Gastrocnemius medialis (tissue), 4 donors: Measurements from ENCODE around the gene TPK1. TPM values are rescaled to one million over a fixed set of nuclear protein-coding genes. Genes with fewer than 3 reads are reported as not detected.

Experiments
- ATAC-seq, 2 donors: fragments of 150-250 bp; one replicate each; pipeline ENCODE4 v1.9.1; 2016
- DNase-seq, 2 donors: peaks; one replicate each; pipeline ENCODE4 v3.0.0-alpha.2; 2019
- H3K27ac ChIP-seq, 4 donors: fragments of 200-600 bp; sonication (generic); 1 replicate in 1 of 4; 2 replicates in 3 of 4; pipeline ENCODE4 v1.5.1; 2016 to 2018; ENCODE audit warnings: mild to moderate bottlenecking in 2 of 4, moderate library complexity in 1 of 4
- H3K27me3 ChIP-seq, 3 donors: fragments of 200-600 bp; sonication (generic) in 2 of 3; 1 replicate in 1 of 3; 2 replicates in 2 of 3; pipeline versions ENCODE4 v1.5.1 to v1.6.0; 2016 to 2019; ENCODE audit warnings: mild to moderate bottlenecking in 1 of 3, moderate library complexity in 1 of 3
- H3K36me3 ChIP-seq, 2 donors: fragments of 200-600 bp; sonication (generic) in 1 of 2; one replicate each; pipeline ENCODE4 v1.5.1; 2017 to 2018
- H3K4me1 ChIP-seq, 2 donors: fragments of 200-600 bp; sonication (generic) in 1 of 2; one replicate each; pipeline ENCODE4 v1.5.1; 2016 to 2017; ENCODE audit warnings: mild to moderate bottlenecking in 2 of 2
- H3K4me3 ChIP-seq, 4 donors: fragments of 200-600 bp; sonication (generic) in 3 of 4; 1 replicate in 1 of 4; 2 replicates in 3 of 4; pipeline ENCODE4 v1.5.1; 2016 to 2019; ENCODE audit warnings: mild to moderate bottlenecking in 2 of 4
- H3K9me3 ChIP-seq, 3 donors: fragments of 200-600 bp; sonication (generic) in 2 of 3; 1 replicate in 1 of 3; 2 replicates in 2 of 3; pipeline ENCODE4 v1.5.1; 2016 to 2019
- CTCF ChIP-seq, 5 experiments: fragments of 450-650 bp in 3 of 5; fragments of 200-600 bp in 2 of 5; sonication (generic) in 2 of 5; IDR thresholded peaks in 4 of 5; conservative IDR thresholded peaks in 1 of 5; 1 replicate in 4 of 5; 2 replicates in 1 of 5; pipeline ENCODE4 v1.5.1; 2016 to 2019; ENCODE audit warnings: antibody characterized with exemption in 5 of 5, mild to moderate bottlenecking in 3 of 5, moderate library complexity in 3 of 5
- POLR2A ChIP-seq, 2 donors: fragments of 450-650 bp; IDR thresholded peaks; one replicate each; pipeline ENCODE4 v1.6.1; 2017; ENCODE audit warnings: antibody characterized with exemption in 2 of 2, mild to moderate bottlenecking in 2 of 2, moderate library complexity in 2 of 2
- in situ Hi-C, 4 donors: fragments of 200-750 bp; cut with MboI; loops; one replicate each; pipeline versions ENCODE4 v1.15.0 to v1.8.0; 2017; ENCODE audit warnings: low sequenced_read_pairs in 4 of 4
- intact Hi-C: fragments of 100-400 bp; cut with DNase I; formaldehyde crosslinking; loops from one replicate; pipeline ENCODE4 v1.15.1; 2023; ENCODE audit warnings: low total_unique reads
- total RNA-seq, 4 donors: library from RNA; depleted of rRNA; stranded (reverse); fragments of >200 nt; gene quantifications; one replicate each; pipeline versions ENCODE4 v1.1.0 to v1.2.3, GENCODE V29; 2016

The TPK1 gene
- total RNA-seq, 4 donors from 2014 or later, result 2.0 to 6.9 (median 2.7) TPM

DNA sequence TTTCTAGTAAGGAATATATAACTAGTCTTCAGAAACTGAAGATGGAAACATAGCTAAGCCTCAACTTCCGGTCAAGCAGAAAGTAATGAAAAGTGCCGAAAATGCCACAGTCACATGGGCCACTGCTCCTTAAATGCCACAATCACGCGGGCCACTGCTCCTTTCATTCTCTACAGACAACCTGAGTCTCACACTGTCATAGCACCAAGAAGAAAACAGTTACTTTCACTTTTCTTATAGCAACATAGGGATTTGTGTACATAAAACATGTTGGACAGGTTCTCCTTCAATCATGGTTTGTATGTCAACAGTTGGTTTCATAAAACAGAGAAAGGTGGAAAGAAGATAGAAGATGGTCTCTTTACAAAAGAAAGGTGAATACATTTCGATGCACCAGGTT is 383.8 kb downstream of the TPK1 start:
- Histone ChIP-seq H3K27ac (no peak overlapping the region), H3K27me3 (no peaks in the 10 kb centered on the region), H3K36me3 (no peaks in the 10 kb centered on the region), H3K4me1 (no peaks in the 10 kb centered on the region), H3K4me3 (no peak overlapping the region), H3K9me3 (no peaks in the 10 kb centered on the region)
- TF ChIP-seq POLR2A (IDR thresholded peaks at IDR 0.05) (no peak), CTCF (IDR thresholded peaks at IDR 0.05 in 4 of 5, conservative IDR thresholded peaks at IDR 0.05 in 1 of 5) (no peak)
- ATAC-seq, result no peak
- intact Hi-C loops (no loop called here), in situ Hi-C loops (no loop called here)
- DNase-seq, result no peak

DNA sequence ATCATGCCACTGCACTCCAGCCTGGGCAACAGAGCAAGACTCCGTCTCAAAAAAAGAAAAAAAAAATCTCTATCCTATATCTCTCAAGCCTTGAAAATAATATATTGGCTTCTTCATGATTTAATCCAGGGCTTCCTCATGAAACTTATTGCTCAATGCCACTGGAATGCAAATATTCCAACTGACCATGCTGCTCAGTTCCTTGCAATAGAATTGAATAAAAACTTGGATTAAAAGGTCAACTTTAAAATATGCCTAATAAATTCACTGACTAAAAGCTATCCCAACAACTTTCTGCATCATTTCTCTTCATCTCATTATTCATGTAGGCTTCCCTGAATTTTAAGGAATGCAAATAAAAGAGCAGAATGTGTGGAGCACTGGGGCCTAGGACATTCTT is 390.3 kb downstream of the TPK1 start:
- ATAC-seq (no peak), DNase-seq (no peak)
- intact Hi-C loops, result no loop called here
- Histone ChIP-seq H3K36me3 (no peaks in the 10 kb centered on the region), H3K4me3 (no peak overlapping the region), H3K27me3 (no peaks in the 10 kb centered on the region), H3K4me1 (no peaks in the 10 kb centered on the region), H3K9me3 (no peaks in the 10 kb centered on the region), H3K27ac (no peak overlapping the region)
- in situ Hi-C loops, result no loop called here
- no peak for TF ChIP-seq POLR2A (IDR thresholded peaks at IDR 0.05)
- no peak for TF ChIP-seq CTCF (IDR thresholded peaks at IDR 0.05 in 4 of 5, conservative IDR thresholded peaks at IDR 0.05 in 1 of 5)

GRCh38 chr7:144439717-144440205 is 396.1 kb downstream of the TPK1 start:
- no peak overlapping the region for H3K27ac ChIP-seq
- H3K9me3 ChIP-seq, result no peaks in the 10 kb centered on the region
- TF ChIP-seq CTCF (IDR thresholded peaks at IDR 0.05 in 4 of 5, conservative IDR thresholded peaks at IDR 0.05 in 1 of 5) (no peak), POLR2A (IDR thresholded peaks at IDR 0.05) (no peak)
- in situ Hi-C loops (no loop called here), intact Hi-C loops (no loop called here)
- DNase-seq, result no peak
- no peaks in the 10 kb centered on the region for H3K27me3 ChIP-seq
- no peak overlapping the region for H3K4me3 ChIP-seq
- no peak for ATAC-seq
- no peaks in the 10 kb centered on the region for H3K36me3 ChIP-seq
- H3K4me1 ChIP-seq, result no peaks in the 10 kb centered on the region

GRCh38 chr7:144438759-144439158 is 397.1 kb downstream of the TPK1 start:
- H3K27ac ChIP-seq, result no peak overlapping the region
- no peaks in the 10 kb centered on the region for H3K36me3 ChIP-seq
- TF ChIP-seq POLR2A (IDR thresholded peaks at IDR 0.05) (no peak), CTCF (IDR thresholded peaks at IDR 0.05 in 4 of 5, conservative IDR thresholded peaks at IDR 0.05 in 1 of 5) (no peak)
- DNase-seq (no peak), ATAC-seq (no peak)
- intact Hi-C loops, result no loop called here
- H3K9me3 ChIP-seq, result no peaks in the 10 kb centered on the region
- no peaks in the 10 kb centered on the region for H3K4me1 ChIP-seq
- in situ Hi-C loops, result no loop called here
- no peak overlapping the region for H3K4me3 ChIP-seq
- H3K27me3 ChIP-seq, result no peaks in the 10 kb centered on the region
